GM12891 (cell line): ENCODE results near the gene TRAPPC10.

Source experiments
- POLR2A ChIP-seq: IDR thresholded peaks from 2 replicates; pipeline ENCODE4 v1.6.1; 2011; ENCODE audit warnings: low read depth, low read length, control low read depth
- POLR2AphosphoS5 ChIP-seq: IDR thresholded peaks from 2 replicates; pipeline ENCODE4 v1.6.1; 2011; ENCODE audit warnings: low read depth, low read length, control low read depth

DNA sequence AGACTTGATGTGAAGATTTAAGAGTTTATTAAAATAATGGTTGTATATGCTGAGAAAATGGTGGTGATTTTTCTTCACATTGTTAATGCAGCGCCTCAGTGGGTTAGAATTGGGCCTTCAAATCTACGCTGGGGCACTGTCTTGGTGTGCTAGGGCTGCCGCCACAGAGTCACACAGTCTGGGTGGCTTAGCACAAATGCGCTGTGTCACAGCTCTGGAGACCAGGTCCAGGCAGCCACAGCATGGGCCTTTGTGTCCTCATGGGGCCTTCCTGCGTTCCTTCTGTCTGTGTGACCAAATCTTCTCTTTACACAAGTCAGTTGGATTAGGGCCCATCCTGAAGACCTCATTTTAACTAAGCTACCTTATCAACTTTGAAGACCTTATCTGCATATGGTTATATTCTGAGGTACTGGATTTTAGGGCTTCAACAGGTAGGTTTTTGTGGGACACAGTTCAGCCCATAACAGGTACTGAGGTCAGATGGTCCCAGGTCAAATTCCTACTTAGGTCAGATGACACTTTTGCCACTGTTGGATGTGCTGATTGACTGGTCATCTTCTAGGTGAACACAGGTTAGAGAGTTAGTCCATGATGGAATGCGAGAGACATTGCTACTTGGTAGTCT, 17.5 kb downstream of the TRAPPC10 start:
- no peak for TF ChIP-seq POLR2A
- no peak for TF ChIP-seq POLR2AphosphoS5
